Caco-2 (cell line): ENCODE results near the gene PPP1R3G. TPM values are rescaled to one million over a fixed set of nuclear protein-coding genes. Genes with fewer than 3 reads are reported as not detected.
A peak's percentile ranks its signal among the peaks of the same experiment; 100 is the strongest.

ENCODE experiments used
- BruUV-seq: library from RNA; stranded (reverse); fragments of 400-500 nt; replicated peaks from 2 replicates; lab custom pipeline; 2021; lab: Mats Ljungman, UMichigan
- CTCF ChIA-PET: fragments of 300-600 bp; sonication (Branson Sonifier 250); formaldehyde crosslinking; loops from one replicate; lab custom pipeline; 2022; ENCODE audit warnings: antibody characterized with exemption; lab: Charles Lee
- POLR2A ChIA-PET: fragments of 300-600 bp; sonication (Branson Sonifier 250); formaldehyde crosslinking; loops from one replicate; lab custom pipeline; 2022; ENCODE audit warnings: antibody characterized with exemption; lab: Charles Lee
- DNase-seq, 2 experiments: peaks; one replicate each; pipeline versions ENCODE4 v3.0.0 to v3.0.0-alpha.2; 2020 to 2022
- H3K27me3 ChIP-seq: replicated peaks from 2 replicates; pipeline ENCODE4 v1.6.0; 2011; ENCODE audit warnings: low read length; ENCODE audit not compliant: control insufficient read depth, insufficient read depth
- H3K36me3 ChIP-seq: 2 replicates; pipeline ENCODE4 v1.5.1; 2011; ENCODE audit warnings: low read length; ENCODE audit not compliant: control insufficient read depth, insufficient read depth
- H3K4me1 ChIP-seq: fragments of 250-450 bp; sonication (Bioruptor Pico); 2 replicates; pipeline ENCODE4 v1.5.1; 2020; ENCODE audit warnings: mild to moderate bottlenecking
- H3K4me3 ChIP-seq: 2 replicates; pipeline ENCODE4 v1.5.1; 2011; ENCODE audit warnings: low read depth, mild to moderate bottlenecking, control low read depth, low read length
- H3K9me3 ChIP-seq: fragments of 250-450 bp; sonication (Bioruptor Pico); 2 replicates; pipeline ENCODE4 v1.5.1; 2020; ENCODE audit warnings: mild to moderate bottlenecking, moderate library complexity
- H3K27ac Mint-ChIP-seq: one replicate; pipeline ENCODE4 v1.8.0; 2022; ENCODE audit warnings: mixed read lengths; ENCODE audit not compliant: unreplicated experiment
- H3K27me3 Mint-ChIP-seq: one replicate; pipeline ENCODE4 v1.8.0; 2022; ENCODE audit warnings: mixed read lengths; ENCODE audit not compliant: insufficient read depth, unreplicated experiment
- H3K36me3 Mint-ChIP-seq: one replicate; pipeline ENCODE4 v1.8.0; 2022; ENCODE audit warnings: mild to moderate bottlenecking, mixed read lengths; ENCODE audit not compliant: insufficient read depth, unreplicated experiment
- H3K4me1 Mint-ChIP-seq: one replicate; pipeline ENCODE4 v1.8.0; 2022; ENCODE audit warnings: low read depth, mixed read lengths; ENCODE audit not compliant: unreplicated experiment
- H3K4me3 Mint-ChIP-seq: one replicate; pipeline ENCODE4 v1.8.0; 2022; ENCODE audit warnings: mild to moderate bottlenecking, moderate library complexity, mixed read lengths; ENCODE audit not compliant: unreplicated experiment
- H3K9me3 Mint-ChIP-seq: one replicate; pipeline ENCODE4 v1.8.0; 2022; ENCODE audit warnings: mixed read lengths; ENCODE audit not compliant: unreplicated experiment
- intact Hi-C: fragments of 100-400 bp; cut with micrococcal nuclease; formaldehyde crosslinking; loops from one replicate; pipeline ENCODE4 v1.10.0; 2022; ENCODE audit not compliant: unreplicated experiment
- total RNA-seq: library from RNA; stranded (reverse); gene quantifications from 2 replicates; pipeline ENCODE4 v1.2.3, GENCODE V29; 2022
- TF ChIP-seq, protein P1 (sequence below), 2 experiments: fragments of 200-600 bp in 1 of 2; IDR thresholded peaks; 1 replicate in 1 of 2; 2 replicates in 1 of 2; pipeline versions ENCODE4 v1.5.1 to v1.8.0; 2011 to 2022; ENCODE audit warnings: antibody characterized with exemption in 1 of 2, control low read depth in 1 of 2, inconsistent platforms in 1 of 2, low read depth in 1 of 2, low read length in 1 of 2, mild to moderate bottlenecking in 1 of 2, moderate library complexity in 1 of 2; ENCODE audit not compliant: insufficient read depth in 1 of 2, severe bottlenecking in 1 of 2, unreplicated experiment in 1 of 2

Gene PPP1R3G
- total RNA-seq, 1 experiment from 2014 or later = 0.18 TPM

DNA sequence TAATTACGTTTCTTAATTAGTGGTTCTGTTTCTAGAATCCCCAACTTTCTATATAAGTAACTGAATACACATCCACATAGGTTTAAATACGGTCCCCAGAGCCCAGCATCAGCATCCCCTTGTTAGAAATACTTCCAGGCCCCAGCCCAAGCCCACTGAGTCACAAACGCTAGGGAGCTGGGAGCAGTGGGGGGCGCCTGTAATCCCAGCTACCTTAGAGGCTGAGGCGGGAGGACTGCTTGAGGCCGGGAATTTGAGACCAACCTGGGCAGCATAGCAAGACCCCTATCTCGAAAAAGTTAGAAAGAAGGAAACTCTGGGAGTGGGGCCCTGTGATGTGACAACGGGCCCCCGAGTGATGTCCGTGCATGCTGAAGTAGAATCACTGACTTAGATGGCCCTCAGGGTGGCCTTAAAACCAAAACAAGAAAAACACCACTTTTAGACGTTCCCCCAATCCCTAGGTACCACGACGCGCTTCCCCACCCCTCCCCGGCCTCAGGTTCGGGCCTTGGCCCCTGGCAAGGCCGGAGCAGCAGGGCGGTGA, 1.3 kb upstream of the PPP1R3G start:
- Histone ChIP-seq H3K27me3 (no peaks in the 10 kb centered on the region), H3K36me3 (no peaks in the 10 kb centered on the region), H3K9me3 (no peaks in the 10 kb centered on the region), H3K4me3 (peak overlapping the region; percentile 68), H3K4me1 (0 out of 2 replicates have a peak, but pooled peaks cover 2% of the 10 kb centered on the region)
- TF ChIP-seq, protein P1, sequence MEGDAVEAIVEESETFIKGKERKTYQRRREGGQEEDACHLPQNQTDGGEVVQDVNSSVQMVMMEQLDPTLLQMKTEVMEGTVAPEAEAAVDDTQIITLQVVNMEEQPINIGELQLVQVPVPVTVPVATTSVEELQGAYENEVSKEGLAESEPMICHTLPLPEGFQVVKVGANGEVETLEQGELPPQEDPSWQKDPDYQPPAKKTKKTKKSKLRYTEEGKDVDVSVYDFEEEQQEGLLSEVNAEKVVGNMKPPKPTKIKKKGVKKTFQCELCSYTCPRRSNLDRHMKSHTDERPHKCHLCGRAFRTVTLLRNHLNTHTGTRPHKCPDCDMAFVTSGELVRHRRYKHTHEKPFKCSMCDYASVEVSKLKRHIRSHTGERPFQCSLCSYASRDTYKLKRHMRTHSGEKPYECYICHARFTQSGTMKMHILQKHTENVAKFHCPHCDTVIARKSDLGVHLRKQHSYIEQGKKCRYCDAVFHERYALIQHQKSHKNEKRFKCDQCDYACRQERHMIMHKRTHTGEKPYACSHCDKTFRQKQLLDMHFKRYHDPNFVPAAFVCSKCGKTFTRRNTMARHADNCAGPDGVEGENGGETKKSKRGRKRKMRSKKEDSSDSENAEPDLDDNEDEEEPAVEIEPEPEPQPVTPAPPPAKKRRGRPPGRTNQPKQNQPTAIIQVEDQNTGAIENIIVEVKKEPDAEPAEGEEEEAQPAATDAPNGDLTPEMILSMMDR (IDR thresholded peaks at IDR 0.05; ENCODE audit: insufficient read depth in 1 of 2, low read depth in 1 of 2, low read length in 1 of 2, severe bottlenecking in 1 of 2, unreplicated experiment in 1 of 2) = no peak
- intact Hi-C loops = loop anchor here (5.0 kb wide), 1 partner anchor 43 kb away; no protein-coding TSS in a partner anchor
- no peaks in the 10 kb centered on the region for H3K27me3 Mint-ChIP-seq
- no TSS peak for BruUV-seq
- no peak overlapping the region for H3K27ac Mint-ChIP-seq
- H3K9me3 Mint-ChIP-seq = no peaks in the 10 kb centered on the region
- ChIA-PET POLR2A (no interaction called here), CTCF (no interaction called here)
- peaks cover 7% of the 10 kb centered on the region for H3K4me1 Mint-ChIP-seq
- DNase-seq = no peak
- H3K4me3 Mint-ChIP-seq = peak overlapping the region; percentile 83
- no peaks in the 10 kb centered on the region for H3K36me3 Mint-ChIP-seq

- intact Hi-C loops = loop anchor here (5.0 kb wide), 1 partner anchor 43 kb away; no protein-coding TSS in a partner anchor
- Mint-ChIP-seq H3K4me3 (peak overlapping the region; percentile 83), H3K27me3 (no peaks in the 10 kb centered on the region), H3K36me3 (no peaks in the 10 kb centered on the region), H3K27ac (no peak overlapping the region), H3K4me1 (peaks cover 7% of the 10 kb centered on the region), H3K9me3 (no peaks in the 10 kb centered on the region)
- 0 out of 2 replicates have a peak, but pooled peaks cover 2% of the 10 kb centered on the region for H3K4me1 ChIP-seq
- peak in 1 of 2 experiments; percentile 30 for DNase-seq
- H3K9me3 ChIP-seq = no peaks in the 10 kb centered on the region
- no TSS peak for BruUV-seq
- CTCF ChIA-PET = no interaction called here
- H3K4me3 ChIP-seq = peak overlapping the region; percentile 68
- H3K27me3 ChIP-seq = no peaks in the 10 kb centered on the region
- TF ChIP-seq, protein P1 (IDR thresholded peaks at IDR 0.05; ENCODE audit: insufficient read depth in 1 of 2, low read depth in 1 of 2, low read length in 1 of 2, severe bottlenecking in 1 of 2, unreplicated experiment in 1 of 2) = no peak
- POLR2A ChIA-PET = no interaction called here
- no peaks in the 10 kb centered on the region for H3K36me3 ChIP-seq
Observed at GRCh38 chr6:5084360-5084780, 771 bp upstream of the PPP1R3G start.

DNA sequence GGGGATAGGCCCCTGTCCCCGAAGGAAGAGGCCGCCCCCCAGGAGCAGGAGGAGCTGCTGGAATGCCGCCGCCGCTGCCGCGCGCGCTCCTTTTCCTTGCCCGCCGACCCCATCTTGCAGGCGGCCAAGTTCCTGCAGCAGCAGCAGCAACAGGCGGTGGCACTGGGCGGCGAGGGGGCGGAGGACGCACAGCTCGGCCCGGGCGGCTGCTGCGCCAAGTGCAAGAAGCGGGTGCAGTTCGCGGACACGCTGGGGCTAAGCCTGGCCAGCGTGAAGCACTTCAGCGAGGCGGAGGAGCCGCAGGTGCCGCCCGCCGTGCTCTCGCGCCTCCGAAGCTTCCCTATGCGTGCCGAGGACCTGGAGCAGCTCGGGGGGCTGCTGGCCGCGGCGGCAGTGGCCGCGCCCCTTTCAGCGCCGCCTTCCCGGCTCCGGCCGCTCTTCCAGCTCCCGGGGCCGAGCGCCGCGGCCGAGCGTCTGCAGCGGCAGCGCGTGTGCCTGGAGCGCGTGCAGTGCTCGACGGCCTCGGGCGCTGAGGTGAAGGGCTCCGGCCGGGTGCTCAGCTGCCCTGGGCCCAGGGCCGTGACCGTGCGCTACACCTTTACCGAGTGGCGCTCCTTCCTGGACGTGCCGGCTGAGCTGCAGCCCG, 630 bp downstream of the PPP1R3G start:
- Histone ChIP-seq H3K4me1 (0 out of 2 replicates have a peak, but pooled peaks cover under 1% of the 10 kb centered on the region), H3K4me3 (peak overlapping the region; percentile 68), H3K27me3 (no peaks in the 10 kb centered on the region), H3K36me3 (no peaks in the 10 kb centered on the region), H3K9me3 (no peaks in the 10 kb centered on the region)
- Mint-ChIP-seq H3K27ac (no peak overlapping the region), H3K4me1 (peaks cover 7% of the 10 kb centered on the region), H3K36me3 (no peaks in the 10 kb centered on the region), H3K4me3 (peak overlapping the region; percentile 83), H3K9me3 (no peaks in the 10 kb centered on the region), H3K27me3 (no peaks in the 10 kb centered on the region)
- ChIA-PET POLR2A (no interaction called here), CTCF (interaction anchor here (0.5 to 0.6 kb wide), 2 partner anchors 18 to 82 kb away, joined by 3 to 8 read pairs; no protein-coding TSS in a partner anchor)
- no TSS peak for BruUV-seq
- intact Hi-C loops = no loop called here
- TF ChIP-seq, protein P1 (IDR thresholded peaks at IDR 0.05; ENCODE audit: insufficient read depth in 1 of 2, low read depth in 1 of 2, low read length in 1 of 2, severe bottlenecking in 1 of 2, unreplicated experiment in 1 of 2) = no peak
- DNase-seq = peak in 1 of 2 experiments; percentile 44
